ENCODE measurements around the gene DTWD2.

DNA sequence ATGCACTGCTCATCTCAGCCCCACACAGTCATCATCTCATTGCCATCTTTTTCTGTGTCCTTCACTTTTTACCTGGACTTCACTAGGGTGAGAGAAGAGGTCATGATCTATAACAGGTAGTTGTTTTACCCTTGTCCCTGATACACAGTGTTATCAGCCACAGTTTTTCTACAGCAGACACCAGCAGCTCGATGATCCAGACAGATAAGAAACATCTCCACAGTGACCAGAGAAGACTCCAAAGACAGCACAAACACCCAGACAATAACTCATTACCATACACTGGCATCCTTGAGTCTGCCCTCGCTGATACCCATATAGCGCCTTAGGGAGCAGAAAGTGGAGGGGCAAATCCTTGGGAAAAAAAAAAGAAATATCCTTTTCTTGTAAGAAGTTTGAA is 194.1 kb downstream of the DTWD2 start:
- TF ChIP-seq, protein P1, sequence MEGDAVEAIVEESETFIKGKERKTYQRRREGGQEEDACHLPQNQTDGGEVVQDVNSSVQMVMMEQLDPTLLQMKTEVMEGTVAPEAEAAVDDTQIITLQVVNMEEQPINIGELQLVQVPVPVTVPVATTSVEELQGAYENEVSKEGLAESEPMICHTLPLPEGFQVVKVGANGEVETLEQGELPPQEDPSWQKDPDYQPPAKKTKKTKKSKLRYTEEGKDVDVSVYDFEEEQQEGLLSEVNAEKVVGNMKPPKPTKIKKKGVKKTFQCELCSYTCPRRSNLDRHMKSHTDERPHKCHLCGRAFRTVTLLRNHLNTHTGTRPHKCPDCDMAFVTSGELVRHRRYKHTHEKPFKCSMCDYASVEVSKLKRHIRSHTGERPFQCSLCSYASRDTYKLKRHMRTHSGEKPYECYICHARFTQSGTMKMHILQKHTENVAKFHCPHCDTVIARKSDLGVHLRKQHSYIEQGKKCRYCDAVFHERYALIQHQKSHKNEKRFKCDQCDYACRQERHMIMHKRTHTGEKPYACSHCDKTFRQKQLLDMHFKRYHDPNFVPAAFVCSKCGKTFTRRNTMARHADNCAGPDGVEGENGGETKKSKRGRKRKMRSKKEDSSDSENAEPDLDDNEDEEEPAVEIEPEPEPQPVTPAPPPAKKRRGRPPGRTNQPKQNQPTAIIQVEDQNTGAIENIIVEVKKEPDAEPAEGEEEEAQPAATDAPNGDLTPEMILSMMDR (IDR thresholded peaks at IDR 0.05), result no peak
- TF ChIP-seq POLR2A (IDR thresholded peaks at IDR 0.05) (no peak), EP300 (IDR thresholded peaks at IDR 0.05) (no peak)
